IPS-20b (cell line): ENCODE results near the gene CYP2J2.

Experiments
- H3K27ac ChIP-seq: one replicate; pipeline ENCODE4 v1.5.1; 2013; ENCODE audit warnings: low read length
- H3K27me3 ChIP-seq: 2 replicates; pipeline ENCODE4 v1.6.1; 2013; ENCODE audit warnings: mild to moderate bottlenecking, low read length, inconsistent platforms; ENCODE audit not compliant: insufficient read depth
- H3K36me3 ChIP-seq: 2 replicates; pipeline ENCODE4 v1.6.1; 2013; ENCODE audit warnings: low read depth, mild to moderate bottlenecking, inconsistent platforms, low read length, moderate library complexity; ENCODE audit not compliant: insufficient read depth
- H3K4me1 ChIP-seq: 2 replicates; pipeline ENCODE4 v1.6.1; 2013; ENCODE audit warnings: mild to moderate bottlenecking, control low read depth, inconsistent platforms, low read length, moderate library complexity; ENCODE audit not compliant: insufficient read depth
- H3K4me3 ChIP-seq: 2 replicates; pipeline ENCODE4 v1.5.1; 2013; ENCODE audit warnings: mild to moderate bottlenecking, low read length, inconsistent platforms
- H3K9ac ChIP-seq: 2 replicates; pipeline ENCODE4 v1.6.1; 2013; ENCODE audit warnings: low read depth, mild to moderate bottlenecking, inconsistent platforms, low read length, moderate library complexity
- H3K9me3 ChIP-seq: 2 replicates; pipeline ENCODE4 v1.6.1; 2013; ENCODE audit warnings: mild to moderate bottlenecking, low read depth, low read length, inconsistent platforms; ENCODE audit not compliant: insufficient read depth

Gene CYP2J2

GRCh38 chr1:59892841-59893811, 33.4 kb downstream of the CYP2J2 start:
- no peak overlapping the region for H3K9ac ChIP-seq
- no peak overlapping the region for H3K27ac ChIP-seq
- peaks cover 14% of the 10 kb centered on the region; the same call in 1 of the 2 replicates for H3K9me3 ChIP-seq
- H3K27me3 ChIP-seq, result no peaks in the 10 kb centered on the region
- no peaks in the 10 kb centered on the region for H3K36me3 ChIP-seq
- no peaks in the 10 kb centered on the region for H3K4me1 ChIP-seq
- no peak overlapping the region for H3K4me3 ChIP-seq

- H3K4me3 ChIP-seq, result no peak overlapping the region
- H3K27ac ChIP-seq, result no peak overlapping the region
- H3K9me3 ChIP-seq, result peaks cover 10% of the 10 kb centered on the region; the same call in 1 of the 2 replicates
- H3K27me3 ChIP-seq, result no peaks in the 10 kb centered on the region
- no peaks in the 10 kb centered on the region for H3K4me1 ChIP-seq
- H3K9ac ChIP-seq, result no peak overlapping the region
- H3K36me3 ChIP-seq, result no peaks in the 10 kb centered on the region
Observed at GRCh38 chr1:59885160-59885832, 41.3 kb downstream of the CYP2J2 start.

GRCh38 chr1:59880735-59881134, 45.8 kb downstream of the CYP2J2 start:
- Histone ChIP-seq H3K27ac (no peak overlapping the region), H3K9me3 (no peaks in the 10 kb centered on the region), H3K9ac (no peak overlapping the region), H3K27me3 (no peaks in the 10 kb centered on the region), H3K4me3 (no peak overlapping the region), H3K4me1 (no peaks in the 10 kb centered on the region), H3K36me3 (no peaks in the 10 kb centered on the region)

GRCh38 chr1:59879996-59880505, 46.5 kb downstream of the CYP2J2 start:
- no peak overlapping the region for H3K9ac ChIP-seq
- no peak overlapping the region for H3K27ac ChIP-seq
- H3K9me3 ChIP-seq, result no peaks in the 10 kb centered on the region
- H3K4me3 ChIP-seq, result no peak overlapping the region
- H3K4me1 ChIP-seq, result no peaks in the 10 kb centered on the region
- H3K36me3 ChIP-seq, result no peaks in the 10 kb centered on the region
- no peaks in the 10 kb centered on the region for H3K27me3 ChIP-seq

- Histone ChIP-seq H3K27me3 (no peaks in the 10 kb centered on the region), H3K4me3 (no peak overlapping the region), H3K9me3 (no peaks in the 10 kb centered on the region), H3K4me1 (no peaks in the 10 kb centered on the region), H3K9ac (no peak overlapping the region), H3K36me3 (no peaks in the 10 kb centered on the region), H3K27ac (no peak overlapping the region)
Observed at GRCh38 chr1:59879574-59879973, 47.0 kb downstream of the CYP2J2 start.

- no peak overlapping the region for H3K27ac ChIP-seq
- no peaks in the 10 kb centered on the region for H3K4me1 ChIP-seq
- H3K27me3 ChIP-seq, result no peaks in the 10 kb centered on the region
- H3K4me3 ChIP-seq, result no peak overlapping the region
- peaks cover under 1% of the 10 kb centered on the region; the same call in 1 of the 2 replicates for H3K36me3 ChIP-seq
- H3K9me3 ChIP-seq, result no peaks in the 10 kb centered on the region
- H3K9ac ChIP-seq, result no peak overlapping the region
Observed at GRCh38 chr1:59878370-59878769, 48.2 kb downstream of the CYP2J2 start.

GRCh38 chr1:59877108-59877682, 49.4 kb downstream of the CYP2J2 start:
- H3K36me3 ChIP-seq, result peaks cover 12% of the 10 kb centered on the region; the same call in 1 of the 2 replicates
- no peaks in the 10 kb centered on the region for H3K9me3 ChIP-seq
- no peaks in the 10 kb centered on the region for H3K27me3 ChIP-seq
- H3K27ac ChIP-seq, result no peak overlapping the region
- no peak overlapping the region for H3K4me3 ChIP-seq
- H3K9ac ChIP-seq, result no peak overlapping the region
- no peaks in the 10 kb centered on the region for H3K4me1 ChIP-seq

GRCh38 chr1:59871746-59872145, 54.8 kb downstream of the CYP2J2 start:
- Histone ChIP-seq H3K27ac (no peak overlapping the region), H3K4me1 (no peaks in the 10 kb centered on the region), H3K9me3 (no peaks in the 10 kb centered on the region), H3K4me3 (no peak overlapping the region), H3K36me3 (peaks cover 46% of the 10 kb centered on the region), H3K9ac (no peak overlapping the region), H3K27me3 (no peaks in the 10 kb centered on the region)

GRCh38 chr1:59866462-59866861, 60.1 kb downstream of the CYP2J2 start:
- H3K9ac ChIP-seq, result no peak overlapping the region
- peaks cover 65% of the 10 kb centered on the region for H3K36me3 ChIP-seq
- H3K27ac ChIP-seq, result no peak overlapping the region
- H3K27me3 ChIP-seq, result no peaks in the 10 kb centered on the region
- H3K4me3 ChIP-seq, result no peak overlapping the region
- no peaks in the 10 kb centered on the region for H3K4me1 ChIP-seq
- H3K9me3 ChIP-seq, result no peaks in the 10 kb centered on the region

- Histone ChIP-seq H3K27ac (no peak overlapping the region), H3K9ac (no peak overlapping the region), H3K27me3 (no peaks in the 10 kb centered on the region), H3K36me3 (peaks cover 29% of the 10 kb centered on the region; the same call in 1 of the 2 replicates), H3K4me1 (no peaks in the 10 kb centered on the region), H3K9me3 (no peaks in the 10 kb centered on the region), H3K4me3 (no peak overlapping the region)
Observed at GRCh38 chr1:59857679-59858354, 68.8 kb downstream of the CYP2J2 start.

GRCh38 chr1:59856725-59857338, 69.7 kb downstream of the CYP2J2 start:
- H3K4me1 ChIP-seq, result no peaks in the 10 kb centered on the region
- H3K27ac ChIP-seq, result no peak overlapping the region
- H3K9me3 ChIP-seq, result no peaks in the 10 kb centered on the region
- peaks cover 20% of the 10 kb centered on the region; the same call in 1 of the 2 replicates for H3K36me3 ChIP-seq
- no peak overlapping the region for H3K4me3 ChIP-seq
- H3K9ac ChIP-seq, result no peak overlapping the region
- no peaks in the 10 kb centered on the region for H3K27me3 ChIP-seq
